Ishikawa (cell line): ENCODE measurements around the gene SCGB1D1.

Experiments used
- CREB1 ChIP-seq: IDR thresholded peaks from 2 replicates; pipeline ENCODE4 v1.6.1; 2012; ENCODE audit warnings: low read depth
- FOXM1 ChIP-seq: IDR thresholded peaks from 2 replicates; pipeline ENCODE4 v1.6.1; 2012; ENCODE audit warnings: low read depth, borderline replicate concordance
- RAD21 ChIP-seq: IDR thresholded peaks from 2 replicates; pipeline ENCODE4 v1.6.1; 2012; ENCODE audit warnings: low read depth
- YY1 ChIP-seq: IDR thresholded peaks from 2 replicates; pipeline ENCODE4 v1.6.1; 2012; ENCODE audit warnings: low read depth
- TF ChIP-seq, protein P1 (sequence below): IDR thresholded peaks from 2 replicates; pipeline ENCODE4 v1.6.1; 2012
- TF ChIP-seq, protein P2 (sequence below): IDR thresholded peaks from 2 replicates; pipeline ENCODE4 v1.6.1; 2012
- TF ChIP-seq, protein P3 (sequence below): IDR thresholded peaks from 2 replicates; pipeline ENCODE4 v1.6.1; 2012; ENCODE audit warnings: low read depth, mild to moderate bottlenecking

DNA sequence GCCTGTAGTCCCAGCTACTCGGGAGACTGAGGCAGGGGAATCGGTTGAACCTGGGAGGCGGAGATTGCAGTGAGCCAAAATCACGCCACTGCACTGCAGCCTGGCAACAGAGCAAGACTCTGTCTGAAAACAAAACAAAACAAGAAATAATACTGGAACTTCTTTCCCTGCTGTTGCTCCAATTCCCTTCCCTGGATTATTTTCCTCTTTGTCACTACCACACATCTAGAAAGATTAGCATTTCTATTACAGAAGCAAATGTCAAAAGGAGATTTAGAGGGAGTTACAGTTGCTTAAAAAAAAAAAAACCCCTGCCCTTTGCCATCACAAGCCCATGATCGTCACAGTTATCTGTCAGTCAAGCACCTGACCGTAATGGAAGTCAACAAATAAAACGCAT lies 17.7 kb upstream of the SCGB1D1 start:
- no peak for TF ChIP-seq RAD21
- no peak for TF ChIP-seq CREB1
- no peak for TF ChIP-seq YY1
- TF ChIP-seq, protein P1, sequence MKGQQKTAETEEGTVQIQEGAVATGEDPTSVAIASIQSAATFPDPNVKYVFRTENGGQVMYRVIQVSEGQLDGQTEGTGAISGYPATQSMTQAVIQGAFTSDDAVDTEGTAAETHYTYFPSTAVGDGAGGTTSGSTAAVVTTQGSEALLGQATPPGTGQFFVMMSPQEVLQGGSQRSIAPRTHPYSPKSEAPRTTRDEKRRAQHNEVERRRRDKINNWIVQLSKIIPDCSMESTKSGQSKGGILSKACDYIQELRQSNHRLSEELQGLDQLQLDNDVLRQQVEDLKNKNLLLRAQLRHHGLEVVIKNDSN, result no peak
- TF ChIP-seq, protein P2, sequence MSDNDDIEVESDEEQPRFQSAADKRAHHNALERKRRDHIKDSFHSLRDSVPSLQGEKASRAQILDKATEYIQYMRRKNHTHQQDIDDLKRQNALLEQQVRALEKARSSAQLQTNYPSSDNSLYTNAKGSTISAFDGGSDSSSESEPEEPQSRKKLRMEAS, result no peak
- TF ChIP-seq FOXM1, result no peak
- TF ChIP-seq, protein P3, sequence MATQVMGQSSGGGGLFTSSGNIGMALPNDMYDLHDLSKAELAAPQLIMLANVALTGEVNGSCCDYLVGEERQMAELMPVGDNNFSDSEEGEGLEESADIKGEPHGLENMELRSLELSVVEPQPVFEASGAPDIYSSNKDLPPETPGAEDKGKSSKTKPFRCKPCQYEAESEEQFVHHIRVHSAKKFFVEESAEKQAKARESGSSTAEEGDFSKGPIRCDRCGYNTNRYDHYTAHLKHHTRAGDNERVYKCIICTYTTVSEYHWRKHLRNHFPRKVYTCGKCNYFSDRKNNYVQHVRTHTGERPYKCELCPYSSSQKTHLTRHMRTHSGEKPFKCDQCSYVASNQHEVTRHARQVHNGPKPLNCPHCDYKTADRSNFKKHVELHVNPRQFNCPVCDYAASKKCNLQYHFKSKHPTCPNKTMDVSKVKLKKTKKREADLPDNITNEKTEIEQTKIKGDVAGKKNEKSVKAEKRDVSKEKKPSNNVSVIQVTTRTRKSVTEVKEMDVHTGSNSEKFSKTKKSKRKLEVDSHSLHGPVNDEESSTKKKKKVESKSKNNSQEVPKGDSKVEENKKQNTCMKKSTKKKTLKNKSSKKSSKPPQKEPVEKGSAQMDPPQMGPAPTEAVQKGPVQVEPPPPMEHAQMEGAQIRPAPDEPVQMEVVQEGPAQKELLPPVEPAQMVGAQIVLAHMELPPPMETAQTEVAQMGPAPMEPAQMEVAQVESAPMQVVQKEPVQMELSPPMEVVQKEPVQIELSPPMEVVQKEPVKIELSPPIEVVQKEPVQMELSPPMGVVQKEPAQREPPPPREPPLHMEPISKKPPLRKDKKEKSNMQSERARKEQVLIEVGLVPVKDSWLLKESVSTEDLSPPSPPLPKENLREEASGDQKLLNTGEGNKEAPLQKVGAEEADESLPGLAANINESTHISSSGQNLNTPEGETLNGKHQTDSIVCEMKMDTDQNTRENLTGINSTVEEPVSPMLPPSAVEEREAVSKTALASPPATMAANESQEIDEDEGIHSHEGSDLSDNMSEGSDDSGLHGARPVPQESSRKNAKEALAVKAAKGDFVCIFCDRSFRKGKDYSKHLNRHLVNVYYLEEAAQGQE, result no peak
